Brain (organoid and tissue), 1 donor: ENCODE results near the gene UPP1. TPM values are rescaled to one million over a fixed set of nuclear protein-coding genes. Genes with fewer than 3 reads are reported as not detected.

Experiments used
- polyA plus RNA-seq: library from polyadenylated mRNA; stranded (reverse); fragments of 350-450 nt; fragmentation: Illumina TruSeq; extraction: RNeasy Lipid Tissue Mini Kit (QIAGEN cat#74804); gene quantifications from one replicate; pipeline ENCODE4 v1.2.3, GENCODE V29; 2015; ENCODE audit warnings: low read depth, low replicate concordance; ENCODE audit not compliant: insufficient read depth

UPP1 gene
- polyA plus RNA-seq, 1 donor from 2014 or later, result 7.8 TPM

Other genes starting within 250 kb of the UPP1 start
- not detected for gene PKD1L1, start 140.8 kb upstream of the UPP1 start, polyA plus RNA-seq
- gene HUS1, start 109.7 kb upstream of the UPP1 start, polyA plus RNA-seq, result 9.7 TPM
- gene SUN3, start 60.2 kb upstream of the UPP1 start, polyA plus RNA-seq, result not detected
- not detected for gene C7orf57, start 53.7 kb upstream of the UPP1 start, polyA plus RNA-seq
- not detected for gene ABCA13, start 82.2 kb downstream of the UPP1 start, polyA plus RNA-seq